HG03039 (cell line): Measurements from ENCODE around the gene RAB22A.
"Not testable (repeated sequence)": the region's sequence is repeated elsewhere in the genome, so short reads cannot be mapped to it uniquely, and the experiment has no call there.

Experiments used
- ATAC-seq: cut with Tn5 transposase; IDR thresholded peaks from one replicate; pipeline ENCODE4 v1.9.1; 2021; ENCODE audit warnings: mild to moderate bottlenecking, moderate library complexity; ENCODE audit not compliant: unreplicated experiment

RAB22A gene

DNA sequence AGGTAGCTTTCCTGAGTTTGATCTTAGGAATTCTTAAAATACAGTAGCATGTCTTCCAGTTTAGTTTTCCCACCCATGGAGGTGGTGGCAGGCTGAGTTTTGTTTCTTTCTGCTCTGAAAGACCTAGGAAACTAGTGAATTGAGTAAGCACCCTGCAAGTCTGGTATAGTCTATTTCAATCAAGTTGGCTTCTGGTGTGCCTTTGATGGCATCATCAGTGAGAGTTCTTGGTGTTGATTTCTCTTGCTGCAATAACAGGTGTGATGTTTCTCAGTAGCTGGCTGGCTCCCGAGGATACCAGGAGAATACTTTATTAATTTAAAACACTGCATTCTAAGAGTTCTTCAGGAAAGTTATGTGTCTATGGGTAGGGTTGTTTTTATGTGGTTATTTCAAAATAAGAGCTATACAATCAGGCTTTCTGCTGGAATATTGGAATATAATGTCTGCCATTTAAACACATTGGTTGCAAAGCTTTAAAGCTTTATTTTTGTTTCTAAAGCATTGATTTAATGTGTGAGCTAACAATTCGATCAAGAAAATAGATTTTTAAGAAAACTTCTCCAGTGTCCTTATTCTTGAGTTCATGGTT lies 98.5 kb downstream of the RAB22A start:
- ATAC-seq, result no peak

- ATAC-seq, result no peak
Observed at GRCh38 chr20:58408603-58409246, 99.2 kb downstream of the RAB22A start.

DNA sequence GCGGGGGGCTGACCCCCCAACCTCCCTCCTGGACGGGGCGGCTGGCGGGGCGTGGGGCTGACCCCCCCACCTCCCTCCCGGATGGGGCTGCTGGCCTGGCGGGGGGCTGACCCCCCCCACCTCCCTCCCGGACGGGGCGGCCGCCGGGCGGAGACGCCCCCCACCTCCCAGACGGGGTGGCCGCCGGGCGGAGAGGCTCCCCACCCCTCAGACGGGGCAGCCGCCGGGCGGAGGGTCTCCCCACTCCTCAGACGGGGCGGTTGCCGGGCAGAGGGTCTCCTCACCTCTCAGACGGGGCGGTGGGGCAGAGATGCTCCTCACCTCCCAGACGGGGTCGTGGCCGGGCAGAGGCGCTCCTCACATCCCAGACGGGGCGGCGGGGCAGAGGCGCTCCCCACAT lies 104.7 kb downstream of the RAB22A start:
- ATAC-seq, result not testable (repeated sequence)

- ATAC-seq, result not testable (repeated sequence)
Observed at GRCh38 chr20:58414786-58415185, 105.3 kb downstream of the RAB22A start.

- no peak for ATAC-seq
Observed at GRCh38 chr20:58416057-58416456, 106.5 kb downstream of the RAB22A start.

DNA sequence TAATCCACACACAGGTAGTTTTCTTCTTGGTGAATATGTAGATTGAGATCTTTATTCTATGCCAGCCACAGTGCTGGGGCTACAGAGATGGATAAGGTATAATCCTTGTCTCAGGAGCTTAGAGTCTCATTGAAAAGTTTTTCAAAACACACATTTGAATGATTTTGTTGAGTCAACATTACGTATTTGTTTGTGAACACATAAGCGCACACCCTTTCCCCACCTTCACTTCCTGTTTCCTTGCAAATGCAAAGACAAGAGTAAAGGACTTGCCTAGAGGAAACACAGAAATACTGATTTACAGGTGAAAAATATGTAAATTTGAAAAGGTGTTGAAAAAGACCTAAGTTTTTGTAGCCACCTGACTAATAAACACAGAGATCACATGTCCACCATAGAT lies 107.3 kb downstream of the RAB22A start:
- no peak for ATAC-seq
